ENCODE data around the gene GTPBP10.

The GTPBP10 gene

GRCh38 chr7:90430614-90431460 is 84.3 kb downstream of the GTPBP10 start:
- peak; percentile 34 for DNase-seq (ENCODE audit: low read depth)
- H3K4me3 ChIP-seq (ENCODE audit: low read depth, low read length) = no peak overlapping the region
- no peak for TF ChIP-seq CTCF (conservative IDR thresholded peaks at IDR 0.05; ENCODE audit: low read depth, low read length)

GRCh38 chr7:90432752-90433151 is 86.2 kb downstream of the GTPBP10 start:
- no peak for DNase-seq (ENCODE audit: low read depth)
- no peak for TF ChIP-seq CTCF (conservative IDR thresholded peaks at IDR 0.05; ENCODE audit: low read depth, low read length)

GRCh38 chr7:90433221-90433620 is 86.7 kb downstream of the GTPBP10 start:
- DNase-seq (ENCODE audit: low read depth) = no peak
- no peak for TF ChIP-seq CTCF (conservative IDR thresholded peaks at IDR 0.05; ENCODE audit: low read depth, low read length)
- no peak overlapping the region for H3K4me3 ChIP-seq (ENCODE audit: low read depth, low read length)

More at GRCh38 chr7:90432752-90433151, 86.2 kb downstream of the GTPBP10 start:
- H3K4me3 ChIP-seq (ENCODE audit: low read depth, low read length) = no peak overlapping the region

Data from choroid plexus epithelial cell (primary cell).